Measurements from ENCODE around the gene ARFRP1. TPM values are rescaled to one million over a fixed set of nuclear protein-coding genes. Genes with fewer than 3 reads are reported as not detected.

Gene ARFRP1
- total RNA-seq, 1 experiment from 2014 or later = 42.7 TPM

- no peak overlapping the region for H2AFZ ChIP-seq (ENCODE audit: low read length)
- Mint-ChIP-seq H3K27ac (no peak overlapping the region), H3K36me3 (ENCODE audit: insufficient read depth in 1 of 3, low read depth in 3 of 3) (peaks cover 5 to 19% (median 13%) of the 10 kb centered on the region in 3 experiments; a peak in 6 of 7 replicates), H3K4me1 (peaks cover 0 to 2% of the 10 kb centered on the region in 2 experiments; a peak in 1 of 4 replicates), H3K4me3 (peak overlapping the region; percentile 14 to 17; a peak in 2 of 5 replicates), H3K9me3 (no peaks in the 10 kb centered on the region), H3K27me3 (ENCODE audit: low read depth) (no peaks in the 10 kb centered on the region; the same call in 1 of the 2 replicates)
- H3K27me3 ChIP-seq (ENCODE audit: insufficient read depth, low read length) = no peaks in the 10 kb centered on the region
- no peak overlapping the region for H3K23ac ChIP-seq (ENCODE audit: insufficient read length, low read depth, low read length)
- H2BK5ac ChIP-seq (ENCODE audit: insufficient read length, low read length) = no peak overlapping the region
- DNase-seq = peak; percentile 79
- H3K14ac ChIP-seq (ENCODE audit: insufficient read depth, low read length) = no peak overlapping the region
- H3K9me3 ChIP-seq (ENCODE audit: control insufficient read depth, low read depth, low read length) = no peaks in the 10 kb centered on the region
- no CpG with 5 or more reads among the region's 26 CpGs for WGBS (ENCODE audit: extremely low coverage, insufficient read length, low lambda C conversion rate)
- no peak overlapping the region for H4K91ac ChIP-seq (ENCODE audit: insufficient read length, low read depth, low read length)
- H4K20me1 ChIP-seq (ENCODE audit: control insufficient read depth, insufficient read depth, insufficient read length) = no peaks in the 10 kb centered on the region
- H3K23me2 ChIP-seq (ENCODE audit: insufficient read length, low read depth, low read length, poor library complexity, severe bottlenecking) = peaks cover 9% of the 10 kb centered on the region
- no peaks in the 10 kb centered on the region for H3K79me1 ChIP-seq (ENCODE audit: insufficient read depth, low read depth, low read length, poor library complexity, severe bottlenecking)
- H3K9ac ChIP-seq (ENCODE audit: extremely low read depth, insufficient read length, low read length) = no peak overlapping the region
- no peak overlapping the region for H4K5ac ChIP-seq (ENCODE audit: insufficient read length, low read depth, low read length)
- no peak overlapping the region for H4K8ac ChIP-seq (replicated peaks; ENCODE audit: insufficient read length, low read depth, low read length)
- no peak overlapping the region for H2BK15ac ChIP-seq (ENCODE audit: low read depth, low read length)
- no peak overlapping the region for H3T11ph ChIP-seq (ENCODE audit: low read length)
- H2BK20ac ChIP-seq (ENCODE audit: low read depth, low read length, poor library complexity, severe bottlenecking) = no peak overlapping the region
- H3K4me2 ChIP-seq (ENCODE audit: insufficient read depth, insufficient read length, low read length) = peak overlapping the region; percentile 37
- TF ChIP-seq, protein P1, sequence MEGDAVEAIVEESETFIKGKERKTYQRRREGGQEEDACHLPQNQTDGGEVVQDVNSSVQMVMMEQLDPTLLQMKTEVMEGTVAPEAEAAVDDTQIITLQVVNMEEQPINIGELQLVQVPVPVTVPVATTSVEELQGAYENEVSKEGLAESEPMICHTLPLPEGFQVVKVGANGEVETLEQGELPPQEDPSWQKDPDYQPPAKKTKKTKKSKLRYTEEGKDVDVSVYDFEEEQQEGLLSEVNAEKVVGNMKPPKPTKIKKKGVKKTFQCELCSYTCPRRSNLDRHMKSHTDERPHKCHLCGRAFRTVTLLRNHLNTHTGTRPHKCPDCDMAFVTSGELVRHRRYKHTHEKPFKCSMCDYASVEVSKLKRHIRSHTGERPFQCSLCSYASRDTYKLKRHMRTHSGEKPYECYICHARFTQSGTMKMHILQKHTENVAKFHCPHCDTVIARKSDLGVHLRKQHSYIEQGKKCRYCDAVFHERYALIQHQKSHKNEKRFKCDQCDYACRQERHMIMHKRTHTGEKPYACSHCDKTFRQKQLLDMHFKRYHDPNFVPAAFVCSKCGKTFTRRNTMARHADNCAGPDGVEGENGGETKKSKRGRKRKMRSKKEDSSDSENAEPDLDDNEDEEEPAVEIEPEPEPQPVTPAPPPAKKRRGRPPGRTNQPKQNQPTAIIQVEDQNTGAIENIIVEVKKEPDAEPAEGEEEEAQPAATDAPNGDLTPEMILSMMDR (conservative IDR thresholded peaks at IDR 0.05) = no peak
- H3K27ac ChIP-seq (ENCODE audit: insufficient read length, low read depth, low read length) = no peak overlapping the region
- no peak overlapping the region for H2AK5ac ChIP-seq (ENCODE audit: insufficient read length, low read length)
- no peak overlapping the region for H2BK120ac ChIP-seq (ENCODE audit: low read depth, low read length, poor library complexity, severe bottlenecking)
- H3K4me1 ChIP-seq (ENCODE audit: insufficient read depth, low read length) = no peaks in the 10 kb centered on the region
- no peaks in the 10 kb centered on the region for H3K79me2 ChIP-seq (ENCODE audit: insufficient read depth, low read length)
- H2BK12ac ChIP-seq (ENCODE audit: insufficient read length, low read depth, low read length) = no peak overlapping the region
- H3K18ac ChIP-seq (ENCODE audit: insufficient read length, low read depth, low read length) = no peak overlapping the region
- H3K56ac ChIP-seq (ENCODE audit: insufficient read length, low read depth, low read length) = no peak overlapping the region
- H3K4ac ChIP-seq (ENCODE audit: low read depth, low read length) = no peak overlapping the region
Measured at GRCh38 chr20:63738687-63739129, 30.9 kb upstream of the ARFRP1 start.
